ENCODE results near the gene HOXB1. TPM values are rescaled to one million over a fixed set of nuclear protein-coding genes. Genes with fewer than 3 reads are reported as not detected.

Gene HOXB1
- total RNA-seq, 4 donors from 2014 or later, result not detected

- no peak for DNase-seq (ENCODE audit: low spot score in 2 of 2)
- Histone ChIP-seq H3K4me1 (peaks cover 25% of the 10 kb centered on the region), H3K9me3 (no peaks in the 10 kb centered on the region), H3K27ac (no peak overlapping the region), H3K27me3 (peaks cover 15% of the 10 kb centered on the region), H3K4me3 (no peak overlapping the region), H3K36me3 (no peaks in the 10 kb centered on the region)
- 74% methylated on average over 13 of the region's 37 CpGs for WGBS
- TF ChIP-seq, protein P1, sequence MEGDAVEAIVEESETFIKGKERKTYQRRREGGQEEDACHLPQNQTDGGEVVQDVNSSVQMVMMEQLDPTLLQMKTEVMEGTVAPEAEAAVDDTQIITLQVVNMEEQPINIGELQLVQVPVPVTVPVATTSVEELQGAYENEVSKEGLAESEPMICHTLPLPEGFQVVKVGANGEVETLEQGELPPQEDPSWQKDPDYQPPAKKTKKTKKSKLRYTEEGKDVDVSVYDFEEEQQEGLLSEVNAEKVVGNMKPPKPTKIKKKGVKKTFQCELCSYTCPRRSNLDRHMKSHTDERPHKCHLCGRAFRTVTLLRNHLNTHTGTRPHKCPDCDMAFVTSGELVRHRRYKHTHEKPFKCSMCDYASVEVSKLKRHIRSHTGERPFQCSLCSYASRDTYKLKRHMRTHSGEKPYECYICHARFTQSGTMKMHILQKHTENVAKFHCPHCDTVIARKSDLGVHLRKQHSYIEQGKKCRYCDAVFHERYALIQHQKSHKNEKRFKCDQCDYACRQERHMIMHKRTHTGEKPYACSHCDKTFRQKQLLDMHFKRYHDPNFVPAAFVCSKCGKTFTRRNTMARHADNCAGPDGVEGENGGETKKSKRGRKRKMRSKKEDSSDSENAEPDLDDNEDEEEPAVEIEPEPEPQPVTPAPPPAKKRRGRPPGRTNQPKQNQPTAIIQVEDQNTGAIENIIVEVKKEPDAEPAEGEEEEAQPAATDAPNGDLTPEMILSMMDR (IDR thresholded peaks at IDR 0.05), result no peak
- no peak for TF ChIP-seq POLR2A (IDR thresholded peaks at IDR 0.05)
- TF ChIP-seq EP300 (IDR thresholded peaks at IDR 0.05), result no peak
- no peak for TF ChIP-seq POLR2AphosphoS5 (IDR thresholded peaks at IDR 0.05)
Measured at GRCh38 chr17:48530208-48530886, 464 bp downstream of the HOXB1 start.

GRCh38 chr17:48529683-48530009 lies 1.2 kb downstream of the HOXB1 start:
- no peak for DNase-seq (ENCODE audit: low spot score in 2 of 2)
- Histone ChIP-seq H3K4me3 (no peak overlapping the region), H3K36me3 (no peaks in the 10 kb centered on the region), H3K27me3 (peaks cover 22% of the 10 kb centered on the region), H3K27ac (no peak overlapping the region), H3K4me1 (peaks cover 25% of the 10 kb centered on the region), H3K9me3 (no peaks in the 10 kb centered on the region)
- TF ChIP-seq EP300 (IDR thresholded peaks at IDR 0.05) (no peak), POLR2AphosphoS5 (IDR thresholded peaks at IDR 0.05) (no peak), POLR2A (IDR thresholded peaks at IDR 0.05) (no peak)
- TF ChIP-seq, protein P1 (IDR thresholded peaks at IDR 0.05), result no peak
- 54% methylated on average over 11 of the region's 11 CpGs for WGBS

- 74% methylated on average over 8 of the region's 11 CpGs for WGBS
- TF ChIP-seq, protein P1 (IDR thresholded peaks at IDR 0.05), result no peak
- TF ChIP-seq EP300 (IDR thresholded peaks at IDR 0.05), result no peak
- no peak for TF ChIP-seq POLR2AphosphoS5 (IDR thresholded peaks at IDR 0.05)
- TF ChIP-seq POLR2A (IDR thresholded peaks at IDR 0.05), result no peak
- no peak overlapping the region for H3K4me3 ChIP-seq
- DNase-seq (ENCODE audit: low spot score in 2 of 2), result no peak
- no peak overlapping the region for H3K27ac ChIP-seq
- H3K27me3 ChIP-seq, result peaks cover 23% of the 10 kb centered on the region
- no peaks in the 10 kb centered on the region for H3K9me3 ChIP-seq
- H3K4me1 ChIP-seq, result peaks cover 25% of the 10 kb centered on the region
- H3K36me3 ChIP-seq, result no peaks in the 10 kb centered on the region
Measured at GRCh38 chr17:48528936-48529682, 1.7 kb downstream of the HOXB1 start.

DNA sequence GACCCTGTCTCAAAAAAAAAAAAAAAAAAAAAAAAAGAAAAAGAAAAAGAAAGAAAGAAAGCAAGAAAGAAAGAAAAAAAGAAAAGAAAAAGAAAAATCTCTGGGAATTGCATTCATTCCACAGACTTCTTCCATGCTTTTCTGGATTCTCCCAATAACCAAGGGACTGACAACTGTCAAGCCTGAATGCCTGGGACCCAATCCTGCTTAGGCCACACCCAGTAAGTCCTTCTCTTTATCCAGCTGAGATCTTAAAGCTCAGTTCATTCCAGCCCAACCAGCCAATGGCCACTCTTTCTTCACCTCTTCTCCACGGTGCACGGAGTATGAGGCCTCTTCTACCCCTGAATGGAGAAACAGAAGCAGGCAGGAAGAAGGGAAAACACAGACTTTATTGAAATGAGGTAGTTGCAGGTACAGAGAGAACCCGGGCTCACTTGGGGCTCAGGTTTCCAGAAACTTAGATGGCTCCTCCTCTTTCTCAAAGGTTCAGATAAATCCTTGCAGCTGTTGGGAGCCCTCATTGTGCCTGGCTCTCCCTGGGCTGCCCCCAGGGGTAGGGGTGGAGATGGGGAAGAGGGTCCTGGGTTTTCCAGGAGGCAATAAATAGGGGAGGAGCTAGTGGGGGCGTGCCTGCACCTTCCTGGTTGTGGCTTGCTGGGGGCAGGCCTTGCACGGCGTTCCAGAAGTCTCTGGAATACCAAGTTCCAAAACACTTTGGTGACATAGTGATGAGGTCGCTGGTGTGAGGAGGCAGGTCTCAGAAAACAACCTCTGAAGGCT lies 2.5 kb downstream of the HOXB1 start:
- H3K9me3 ChIP-seq, result no peaks in the 10 kb centered on the region
- H3K27me3 ChIP-seq, result peaks cover 23% of the 10 kb centered on the region
- no peak overlapping the region for H3K27ac ChIP-seq
- TF ChIP-seq POLR2AphosphoS5 (IDR thresholded peaks at IDR 0.05) (no peak), EP300 (IDR thresholded peaks at IDR 0.05) (no peak), POLR2A (IDR thresholded peaks at IDR 0.05) (no peak)
- TF ChIP-seq, protein P1 (IDR thresholded peaks at IDR 0.05), result no peak
- H3K4me3 ChIP-seq, result no peak overlapping the region
- WGBS, result 70% methylated on average over 7 of the region's 7 CpGs
- no peak for DNase-seq (ENCODE audit: low spot score in 2 of 2)
- peaks cover 25% of the 10 kb centered on the region for H3K4me1 ChIP-seq
- no peaks in the 10 kb centered on the region for H3K36me3 ChIP-seq

- H3K4me3 ChIP-seq, result no peak overlapping the region
- peaks cover 23% of the 10 kb centered on the region for H3K27me3 ChIP-seq
- TF ChIP-seq POLR2AphosphoS5 (IDR thresholded peaks at IDR 0.05) (no peak), EP300 (IDR thresholded peaks at IDR 0.05) (no peak), POLR2A (IDR thresholded peaks at IDR 0.05) (no peak)
- TF ChIP-seq, protein P1 (IDR thresholded peaks at IDR 0.05), result no peak
- WGBS, result 87% methylated on average over 14 of the region's 14 CpGs
- no peaks in the 10 kb centered on the region for H3K36me3 ChIP-seq
- DNase-seq (ENCODE audit: low spot score in 2 of 2), result no peak
- H3K27ac ChIP-seq, result no peak overlapping the region
- H3K9me3 ChIP-seq, result no peaks in the 10 kb centered on the region
- peaks cover 25% of the 10 kb centered on the region for H3K4me1 ChIP-seq
Measured at GRCh38 chr17:48527547-48527932, 3.3 kb downstream of the HOXB1 start.

Measured in suprapubic skin (tissue), 4 donors.